ENCODE data around the gene ECI2.
A peak's percentile ranks its signal among the peaks of the same experiment; 100 is the strongest.

The ECI2 gene, protein sequence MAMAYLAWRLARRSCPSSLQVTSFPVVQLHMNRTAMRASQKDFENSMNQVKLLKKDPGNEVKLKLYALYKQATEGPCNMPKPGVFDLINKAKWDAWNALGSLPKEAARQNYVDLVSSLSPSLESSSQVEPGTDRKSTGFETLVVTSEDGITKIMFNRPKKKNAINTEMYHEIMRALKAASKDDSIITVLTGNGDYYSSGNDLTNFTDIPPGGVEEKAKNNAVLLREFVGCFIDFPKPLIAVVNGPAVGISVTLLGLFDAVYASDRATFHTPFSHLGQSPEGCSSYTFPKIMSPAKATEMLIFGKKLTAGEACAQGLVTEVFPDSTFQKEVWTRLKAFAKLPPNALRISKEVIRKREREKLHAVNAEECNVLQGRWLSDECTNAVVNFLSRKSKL

DNA sequence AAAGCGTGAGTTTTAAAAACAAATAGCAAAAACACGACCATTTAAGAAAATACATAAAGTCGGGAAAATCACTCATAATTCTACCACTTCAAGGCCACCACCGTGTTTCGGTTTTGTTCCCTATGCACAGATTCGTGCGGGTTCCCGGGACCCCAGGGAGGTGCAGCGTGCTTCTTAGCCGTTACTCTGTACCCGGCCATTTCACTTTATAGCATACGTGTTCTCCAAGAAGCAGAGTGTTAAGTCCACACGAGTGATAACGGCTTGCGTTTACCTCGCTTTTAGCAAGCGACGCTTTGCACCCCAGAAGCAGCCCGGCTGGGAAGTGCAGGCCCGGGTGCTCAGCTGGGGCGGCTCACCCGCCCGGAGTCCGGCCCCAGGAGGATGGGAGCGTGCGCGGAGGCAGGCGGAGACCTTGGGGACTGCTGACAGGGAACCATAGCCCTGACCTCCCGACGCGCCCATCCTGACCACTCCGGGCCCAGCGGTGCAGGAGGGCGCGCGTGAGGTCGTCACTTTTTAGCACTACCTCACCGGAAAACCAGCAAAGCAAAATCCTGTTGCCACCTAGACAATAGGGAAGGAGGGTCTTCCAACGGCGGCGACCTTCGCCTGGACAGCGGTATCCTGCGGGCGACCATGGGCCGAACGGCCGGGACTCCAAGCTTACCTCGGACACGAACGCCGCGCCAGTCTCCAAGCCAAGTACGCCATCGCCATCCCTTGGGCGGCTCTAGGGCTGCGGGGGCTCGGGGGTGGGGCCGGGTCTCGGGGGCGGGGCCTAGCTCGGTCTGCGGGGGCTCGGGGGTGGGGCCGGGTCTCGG lies at the start of gene ECI2:
ECI2 (minus strand) TSS at position 735 of the 824 bp plus-strand sequence; CDS start at position 720, 15 bp downstream.
- peak; percentile 47 for DNase-seq

DNA sequence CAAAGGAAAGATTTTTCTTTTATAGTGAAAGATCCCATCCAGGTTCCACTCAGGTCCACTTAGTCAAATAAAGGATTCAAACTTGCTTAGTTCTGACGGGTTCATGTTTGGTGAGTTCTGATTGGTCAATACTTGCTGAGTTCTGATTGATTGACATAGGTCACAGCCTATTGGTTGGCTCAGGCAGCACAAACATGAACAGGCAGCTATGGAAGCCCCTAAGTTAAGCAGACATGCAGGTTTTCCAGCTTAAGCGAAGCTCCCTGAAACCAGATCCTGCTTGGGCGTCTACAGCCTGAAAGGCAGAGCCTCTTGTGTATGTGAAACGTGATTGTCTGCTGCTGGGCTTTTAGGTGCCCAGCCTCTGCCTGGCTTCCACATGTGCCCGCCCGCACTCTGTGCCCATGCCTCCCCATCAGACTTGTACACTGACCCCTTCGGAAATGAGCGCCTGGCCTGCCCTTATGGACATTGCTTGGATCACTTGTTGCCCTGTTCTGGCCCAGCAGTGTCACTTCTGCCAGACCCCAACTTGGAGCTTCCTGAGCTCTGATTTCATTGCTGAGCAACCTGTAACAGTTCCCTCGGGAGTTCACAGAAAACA lies 45.4 kb upstream of the ECI2 start:
- DNase-seq: no peak

DNA sequence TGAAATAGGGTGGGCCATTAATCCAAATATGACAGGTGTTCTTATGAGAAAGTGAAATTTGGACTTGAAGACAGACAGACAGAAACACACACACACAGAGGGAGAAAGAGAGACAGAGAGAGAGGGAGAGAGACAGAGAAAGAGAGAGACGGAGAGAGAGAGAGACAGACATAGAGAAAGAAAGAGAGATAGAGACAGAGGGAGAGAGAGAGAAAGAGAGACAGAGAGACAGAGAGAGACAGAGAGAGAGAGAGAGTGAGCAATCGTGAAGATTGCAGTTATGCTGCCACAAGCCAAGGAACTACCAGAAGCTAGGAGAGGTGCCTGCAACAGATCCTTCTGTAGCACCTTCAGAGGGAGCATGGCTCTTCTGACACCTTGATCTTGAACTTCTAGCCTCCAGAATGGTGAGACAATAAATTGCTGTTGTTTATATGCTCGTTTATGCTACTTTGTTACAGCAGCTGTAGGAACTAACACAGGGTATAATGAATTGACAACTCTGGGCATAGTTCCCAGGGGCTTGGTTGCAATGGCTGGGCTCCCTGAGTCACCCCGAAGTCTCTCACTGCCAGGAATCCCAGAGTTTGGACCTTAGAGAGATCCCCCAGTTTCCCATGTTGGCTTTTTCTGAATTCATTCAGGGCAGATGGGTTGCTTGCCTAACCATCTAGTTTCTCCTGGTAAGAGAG lies 44.7 kb upstream of the ECI2 start:
- no peak for DNase-seq

DNA sequence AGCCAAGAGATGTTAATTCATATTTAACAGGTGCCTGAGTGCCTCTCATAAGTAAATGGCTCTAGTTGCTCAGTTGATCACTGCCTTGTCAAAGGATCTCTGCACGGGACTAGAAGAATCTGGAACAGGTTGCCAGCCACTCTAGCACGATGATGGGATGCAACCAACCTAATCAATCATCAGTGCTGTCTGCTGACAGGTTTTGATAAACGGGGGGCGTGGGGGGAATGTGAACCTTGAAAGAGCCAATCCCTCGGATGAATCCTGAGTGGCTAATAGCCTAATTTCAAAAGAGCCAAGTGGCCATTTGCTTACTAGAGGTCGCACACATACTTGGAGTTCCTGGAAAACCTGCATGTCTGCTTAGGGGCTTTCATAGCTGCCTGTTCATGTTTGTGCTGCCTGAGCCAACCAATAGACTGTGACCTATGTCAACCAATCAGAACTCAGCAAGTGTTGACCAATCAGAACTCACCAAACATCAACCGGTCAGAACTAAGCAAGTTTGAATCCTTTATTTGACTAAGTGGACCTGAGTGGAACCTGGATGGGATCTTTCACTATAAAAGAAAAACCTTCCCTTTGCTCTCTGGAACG lies 43.5 kb upstream of the ECI2 start:
- no peak for DNase-seq

DNA sequence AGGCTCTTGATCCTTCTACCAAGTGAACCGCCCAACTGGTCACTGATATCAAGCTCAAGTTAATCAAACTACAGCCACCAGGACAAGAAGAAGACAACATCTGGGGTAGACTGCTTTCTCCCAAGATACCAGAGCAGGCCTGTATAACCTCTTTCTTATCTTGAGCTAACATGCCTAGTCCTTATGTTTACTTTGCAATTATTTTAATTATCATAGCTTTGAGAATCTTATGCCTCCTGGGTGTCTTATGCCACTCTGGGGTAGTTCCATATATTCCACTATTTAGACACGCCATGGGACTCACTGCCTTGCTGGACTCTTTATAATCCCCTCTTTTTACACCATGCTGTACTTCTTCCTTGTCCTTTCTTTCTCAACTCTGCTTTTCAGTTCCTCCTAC lies 41.5 kb upstream of the ECI2 start:
- DNase-seq: no peak

DNA sequence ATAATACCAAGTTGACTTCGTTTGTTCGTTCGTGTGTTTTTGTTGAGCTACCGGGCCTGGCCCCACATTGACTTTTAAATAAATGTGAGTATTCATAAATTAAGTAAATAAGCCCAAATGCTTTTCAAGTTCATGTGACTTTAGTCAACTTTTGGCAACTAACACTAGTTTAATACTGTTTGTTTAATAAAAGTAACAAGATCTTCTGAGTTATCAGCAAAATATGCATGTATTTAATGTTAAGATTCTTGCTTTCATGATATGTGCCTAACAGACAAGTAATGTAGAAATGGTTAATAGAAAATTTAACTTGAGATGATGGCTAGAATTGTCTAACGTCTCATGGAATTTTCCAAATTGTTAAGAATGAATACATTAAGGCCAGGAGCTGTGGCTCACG lies 38.7 kb upstream of the ECI2 start:
- no peak for DNase-seq

DNA sequence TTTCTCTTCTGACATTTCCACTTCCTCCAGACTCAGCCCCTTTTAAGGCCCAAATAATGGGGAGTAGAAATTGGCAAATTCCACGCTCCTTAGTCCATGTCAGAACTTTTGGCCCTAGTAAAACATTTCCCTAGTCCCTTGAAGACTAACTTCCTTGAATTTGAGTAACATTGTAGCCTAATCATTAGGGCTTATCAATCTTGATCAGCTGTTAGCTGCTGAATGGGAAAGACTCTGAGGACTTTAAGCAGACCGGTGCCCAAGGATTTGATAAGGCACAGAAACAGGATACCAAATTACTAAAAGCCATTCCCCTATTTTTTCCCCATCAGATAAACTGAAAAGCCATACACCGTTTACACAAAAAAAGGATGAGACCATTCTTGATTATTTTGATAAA lies 37.0 kb upstream of the ECI2 start:
- no peak for DNase-seq

DNA sequence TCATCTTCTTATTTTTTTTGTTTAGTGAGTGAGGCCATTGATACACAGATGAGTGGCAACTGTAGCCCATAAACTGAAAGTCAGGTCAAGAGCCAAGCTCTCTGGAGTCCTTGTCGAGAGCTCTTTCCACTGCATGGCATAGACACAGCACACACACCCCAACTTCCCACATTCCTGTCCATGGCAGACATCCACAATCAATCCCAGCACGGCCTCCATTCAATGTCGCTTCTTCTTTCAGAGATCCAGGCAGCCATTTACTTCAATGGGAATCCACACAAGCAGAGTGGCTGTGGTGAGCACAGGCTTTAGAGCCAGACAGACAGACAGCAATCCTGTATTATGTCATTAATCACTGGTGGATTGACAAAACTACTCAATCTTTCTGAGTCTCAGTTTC lies 34.9 kb upstream of the ECI2 start:
- no peak for DNase-seq

DNA sequence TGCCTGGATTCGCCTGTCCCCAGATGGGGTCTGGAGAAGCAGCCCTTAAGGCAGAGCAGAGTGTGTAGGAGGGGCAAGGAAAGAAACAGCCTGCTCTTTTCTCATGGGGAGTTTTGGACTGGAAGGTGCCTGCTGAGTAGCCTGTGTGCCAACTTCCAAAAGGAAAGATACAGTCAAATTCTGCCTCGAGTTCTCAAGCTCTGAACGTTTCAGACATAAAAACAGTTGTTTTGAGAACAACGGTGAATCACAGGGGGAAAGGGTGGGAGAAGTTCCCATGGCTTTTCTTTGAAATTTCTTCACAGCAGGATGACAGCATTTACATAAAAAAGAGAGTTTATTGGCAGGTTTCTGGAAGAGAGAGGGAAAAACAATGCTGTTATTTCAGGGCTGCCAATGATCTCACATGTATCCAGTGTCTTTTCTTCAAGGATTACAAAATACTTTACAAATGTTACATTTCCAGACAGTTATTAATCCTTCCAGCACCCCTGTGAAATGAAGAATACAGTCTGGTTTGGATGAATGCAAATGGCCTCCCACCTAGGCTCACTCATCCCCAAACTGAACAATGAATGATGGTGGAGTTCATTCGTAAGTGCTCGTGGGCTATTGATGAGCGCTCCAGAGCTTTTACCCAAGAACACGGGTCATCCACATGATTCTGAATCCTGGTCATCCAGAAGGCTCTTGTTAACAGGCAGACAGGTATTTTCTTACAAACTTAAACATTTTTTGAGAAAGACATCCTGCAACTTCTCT lies 33.8 kb upstream of the ECI2 start:
- no peak for DNase-seq

DNA sequence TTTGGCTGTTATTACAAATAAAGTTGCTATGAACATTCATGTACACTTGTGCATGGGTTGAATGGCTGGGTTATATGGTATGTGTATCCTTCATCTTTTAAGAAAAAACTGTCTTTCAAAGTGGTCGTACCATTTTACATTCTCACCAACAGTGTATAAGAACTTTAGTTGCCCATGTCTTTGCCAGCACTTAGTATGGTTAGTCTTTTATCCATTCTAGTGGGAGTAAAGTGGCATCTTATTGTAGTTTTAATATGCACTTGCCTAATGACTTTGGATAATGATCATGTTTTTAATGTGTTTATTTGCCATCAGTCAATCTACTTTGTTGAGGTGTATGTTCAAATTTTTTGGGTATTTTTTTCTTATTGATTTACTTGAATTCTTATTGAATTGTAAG lies 32.5 kb upstream of the ECI2 start:
- no peak for DNase-seq

DNA sequence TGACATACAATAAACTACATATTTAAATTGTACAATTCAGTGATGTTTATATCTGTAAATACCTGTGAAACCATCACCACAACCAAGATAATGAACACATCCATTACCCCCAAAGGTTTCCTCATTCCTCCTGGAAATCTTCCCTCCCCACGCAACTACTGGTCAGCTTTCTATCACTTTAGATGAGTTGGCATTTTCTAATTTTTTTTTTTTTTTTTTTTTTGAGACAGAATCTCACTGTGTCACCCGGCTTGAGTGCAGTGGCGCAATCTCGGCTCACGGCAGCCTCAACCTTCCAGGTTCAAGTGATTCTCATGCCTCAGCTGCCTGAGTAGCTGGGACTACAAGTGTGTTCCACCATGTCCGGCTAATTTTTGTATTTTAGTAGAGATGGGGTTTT lies 31.7 kb upstream of the ECI2 start:
- DNase-seq: no peak

DNA sequence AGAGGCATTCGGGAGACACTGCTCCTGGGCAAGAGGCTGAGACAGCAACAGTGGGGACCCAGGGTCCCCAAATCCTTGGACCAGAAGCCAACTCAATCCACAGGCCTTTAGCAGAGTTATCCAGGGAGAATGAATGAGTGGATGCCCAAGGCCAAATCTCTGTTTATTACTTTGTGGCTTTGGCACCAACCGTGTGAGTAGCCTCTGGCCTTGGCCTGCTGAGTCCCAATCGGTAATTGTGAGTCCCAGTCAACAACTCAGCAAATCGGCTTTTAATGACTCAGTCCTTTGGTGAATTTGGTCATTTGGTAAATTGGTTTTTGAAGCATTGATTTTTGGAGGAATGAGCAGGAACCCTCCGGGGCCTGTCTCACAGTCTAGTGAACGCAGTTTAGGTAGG lies 29.1 kb upstream of the ECI2 start:
- no peak for DNase-seq

DNA sequence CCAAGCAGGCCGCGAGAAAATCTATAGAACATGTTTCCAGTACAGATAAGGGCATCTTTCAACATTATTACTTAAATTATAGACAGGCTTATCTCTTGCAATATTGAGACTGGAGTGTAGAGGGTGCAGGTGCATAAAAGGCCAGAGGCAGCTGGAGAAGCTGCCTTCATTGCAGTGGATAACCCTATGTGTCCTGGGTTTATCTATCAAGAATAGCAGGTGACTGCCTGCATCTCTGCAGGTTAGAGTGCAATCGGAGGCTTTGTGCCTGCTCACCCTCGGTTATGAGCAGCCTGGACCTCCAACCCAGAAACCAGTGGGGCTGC lies 28.7 kb upstream of the ECI2 start:
- no peak for DNase-seq

DNA sequence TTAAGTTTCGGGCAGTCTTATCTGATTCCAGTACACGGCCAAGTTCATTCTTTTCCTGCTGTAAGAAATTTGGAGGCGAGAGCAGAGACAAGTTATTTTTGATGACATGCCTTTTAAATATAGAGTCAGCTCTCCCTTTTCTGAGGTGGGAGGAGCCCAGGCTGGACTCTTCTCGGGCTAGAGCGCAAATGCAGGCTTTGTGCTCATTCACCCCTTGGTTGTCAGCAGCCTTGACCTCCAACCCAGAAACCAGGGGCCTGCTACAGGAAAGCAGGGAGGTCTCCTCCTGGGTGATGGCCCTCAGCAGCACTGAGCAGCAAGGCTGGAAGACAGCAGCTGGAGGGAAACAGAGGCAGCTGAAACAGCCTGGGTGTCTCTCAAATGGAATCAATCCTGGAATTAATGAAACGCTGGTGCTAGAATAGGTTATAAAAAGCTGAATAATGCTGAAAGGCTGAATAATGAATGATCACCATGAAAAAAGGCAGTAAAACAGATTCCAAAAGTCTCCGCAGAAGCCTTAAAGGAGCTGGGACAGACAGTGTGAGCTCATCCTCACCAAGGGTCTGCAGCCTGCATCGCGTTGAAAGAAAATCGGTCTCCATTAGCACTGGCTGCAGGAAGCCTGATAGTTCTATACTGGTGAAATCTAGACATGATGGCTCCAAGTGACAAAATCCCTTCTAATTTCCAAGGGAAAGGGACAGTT lies 28.2 kb upstream of the ECI2 start:
- no peak for DNase-seq

DNA sequence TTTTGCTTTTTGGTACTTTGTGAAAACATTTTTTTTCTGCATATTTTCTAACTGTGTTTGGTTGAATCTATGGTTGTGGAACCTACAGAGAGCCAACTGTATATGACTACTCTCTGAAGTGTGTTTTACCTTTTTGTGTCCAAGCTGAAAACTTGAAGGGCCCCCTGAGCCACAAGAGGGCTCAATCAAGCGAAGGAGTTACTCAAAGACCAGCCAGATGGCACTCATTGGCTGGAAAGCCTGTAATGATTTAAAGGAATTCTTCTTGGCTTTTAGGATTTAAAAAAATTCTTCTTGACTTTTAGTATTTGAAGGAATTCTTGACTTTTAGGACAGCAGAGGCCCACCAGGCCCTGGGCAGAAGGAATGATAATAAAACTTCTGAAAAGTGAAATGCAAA lies 27.0 kb upstream of the ECI2 start:
- DNase-seq: no peak

DNA sequence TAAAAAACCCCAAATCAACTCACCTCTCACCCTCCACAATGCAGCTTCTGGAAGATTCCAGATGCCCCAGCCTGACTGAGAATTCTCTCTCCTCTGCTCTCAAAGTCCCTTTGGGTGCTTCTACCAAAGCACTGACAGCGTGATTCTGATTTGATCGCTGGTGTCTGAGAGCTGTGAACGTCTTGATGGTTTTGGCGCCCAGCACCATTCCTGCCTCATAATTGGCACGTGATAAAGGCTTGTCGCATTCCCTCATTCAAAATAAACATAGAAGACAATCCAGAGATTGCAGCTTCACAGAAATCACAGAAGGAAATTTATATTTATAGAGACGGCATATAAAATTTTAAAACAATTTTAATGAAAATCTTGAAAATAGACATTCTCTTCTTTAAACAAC lies 24.1 kb upstream of the ECI2 start:
- no peak for DNase-seq

DNA sequence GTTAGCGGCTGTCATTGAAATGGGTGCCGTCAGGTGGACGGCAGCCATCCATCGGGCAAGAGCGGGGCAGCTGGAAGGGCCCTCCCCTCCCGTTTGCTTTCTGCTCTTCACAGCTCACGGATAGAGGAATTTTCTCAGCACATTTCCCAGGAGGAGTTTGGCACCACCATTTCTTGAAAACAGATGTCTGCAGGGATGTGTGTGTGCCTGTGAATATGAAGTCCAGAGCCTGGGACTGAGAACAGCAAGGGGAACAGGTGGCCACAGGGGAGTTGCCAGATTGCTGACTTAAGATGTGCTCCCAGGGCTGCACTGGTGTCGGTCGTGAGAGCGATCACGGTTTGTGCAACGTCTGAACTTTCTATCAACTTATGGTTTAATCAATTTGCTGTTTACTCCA lies 22.1 kb upstream of the ECI2 start:
- DNase-seq: peak; percentile 85

DNA sequence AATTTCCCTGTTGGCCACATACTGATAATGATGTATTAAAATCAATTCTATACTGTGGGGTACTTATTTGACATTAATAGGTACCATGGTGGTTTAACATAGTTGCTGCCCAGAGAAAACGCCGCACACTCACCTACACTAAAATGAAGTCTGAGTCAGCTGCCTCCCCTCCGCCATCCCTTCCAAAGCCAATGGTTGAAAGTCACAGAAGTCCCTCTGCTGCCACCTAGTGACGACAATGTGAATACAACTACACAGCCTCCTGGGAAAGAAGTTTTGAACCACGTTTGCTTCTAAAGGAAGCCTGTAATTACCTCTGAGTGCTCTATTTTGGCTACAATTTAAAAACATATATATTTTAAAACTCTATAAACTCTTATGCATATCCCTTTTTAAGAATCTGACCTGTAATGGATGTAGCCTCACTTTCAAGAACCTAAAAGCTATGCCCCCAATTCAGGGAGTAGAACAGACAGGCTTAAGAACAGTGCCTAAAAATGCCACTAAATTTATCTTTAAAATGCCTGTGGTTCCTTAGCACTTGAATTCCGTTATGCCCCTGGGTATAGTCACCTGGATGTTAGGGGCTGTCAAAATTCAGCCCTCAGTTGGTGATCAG lies 20.6 kb upstream of the ECI2 start:
- peak; percentile 76 for DNase-seq

DNA sequence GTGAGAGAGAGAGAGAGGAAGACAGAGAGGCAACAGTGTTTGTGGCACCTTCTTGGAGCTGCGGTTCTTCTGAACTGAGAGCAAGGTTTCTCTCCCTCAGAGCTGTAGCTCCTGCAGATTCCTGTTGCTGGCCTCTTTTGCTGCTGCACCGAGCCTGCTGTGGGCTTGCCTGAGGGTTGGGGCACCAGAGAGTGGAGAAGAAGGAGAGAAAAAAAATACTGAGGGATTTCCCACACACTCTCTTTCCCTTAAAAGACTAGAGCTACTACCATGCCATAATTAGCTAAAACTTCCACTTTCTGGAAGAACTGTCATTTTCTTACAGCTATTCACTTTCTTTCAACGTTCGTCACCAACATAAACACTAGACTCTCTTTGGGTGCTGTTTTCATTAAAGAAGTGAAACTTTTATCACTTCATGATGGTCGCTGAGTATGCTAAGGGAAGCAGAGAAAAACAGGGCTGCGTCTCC lies 18.2 kb upstream of the ECI2 start:
- DNase-seq: no peak

DNA sequence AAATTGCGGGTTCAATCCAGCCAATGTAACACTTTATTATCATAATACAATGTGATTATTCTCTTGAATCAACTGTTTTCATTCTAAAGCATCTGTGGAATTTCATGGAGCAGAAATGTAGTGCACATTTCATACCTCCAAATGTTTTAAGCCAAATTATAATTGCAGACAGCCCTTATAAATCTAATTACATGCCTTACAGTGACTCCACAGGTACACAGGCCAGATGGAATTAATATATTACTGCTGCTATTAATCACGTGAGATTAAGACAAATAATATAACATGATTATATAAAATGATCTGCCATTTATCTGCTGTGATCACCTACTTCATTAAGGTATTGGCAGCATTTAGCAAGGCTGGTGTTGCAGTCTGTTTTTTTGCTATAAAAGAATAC lies 9.7 kb upstream of the ECI2 start:
- DNase-seq: no peak

DNA sequence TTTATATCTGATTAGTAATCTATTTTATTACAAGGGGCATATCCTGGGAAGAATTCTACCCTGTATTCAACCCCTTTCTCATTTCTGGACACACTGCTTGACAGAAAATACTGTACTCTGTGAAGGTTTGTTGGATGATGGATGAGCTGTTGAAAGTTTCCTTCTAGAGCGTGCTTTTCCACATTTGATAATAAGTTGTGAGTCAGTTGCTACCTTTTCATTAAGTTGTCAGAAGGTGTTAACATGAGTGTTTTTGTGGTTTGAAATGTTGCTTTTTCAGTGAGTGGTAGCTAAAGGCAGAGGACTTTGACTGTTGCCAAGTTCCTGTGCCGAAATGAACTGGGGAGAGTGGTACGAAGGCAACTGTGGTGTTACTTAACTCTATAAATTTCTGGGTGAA lies 3.9 kb upstream of the ECI2 start:
- no peak for DNase-seq
